Measurements from ENCODE around the gene ASCL2.

Gene ASCL2

DNA sequence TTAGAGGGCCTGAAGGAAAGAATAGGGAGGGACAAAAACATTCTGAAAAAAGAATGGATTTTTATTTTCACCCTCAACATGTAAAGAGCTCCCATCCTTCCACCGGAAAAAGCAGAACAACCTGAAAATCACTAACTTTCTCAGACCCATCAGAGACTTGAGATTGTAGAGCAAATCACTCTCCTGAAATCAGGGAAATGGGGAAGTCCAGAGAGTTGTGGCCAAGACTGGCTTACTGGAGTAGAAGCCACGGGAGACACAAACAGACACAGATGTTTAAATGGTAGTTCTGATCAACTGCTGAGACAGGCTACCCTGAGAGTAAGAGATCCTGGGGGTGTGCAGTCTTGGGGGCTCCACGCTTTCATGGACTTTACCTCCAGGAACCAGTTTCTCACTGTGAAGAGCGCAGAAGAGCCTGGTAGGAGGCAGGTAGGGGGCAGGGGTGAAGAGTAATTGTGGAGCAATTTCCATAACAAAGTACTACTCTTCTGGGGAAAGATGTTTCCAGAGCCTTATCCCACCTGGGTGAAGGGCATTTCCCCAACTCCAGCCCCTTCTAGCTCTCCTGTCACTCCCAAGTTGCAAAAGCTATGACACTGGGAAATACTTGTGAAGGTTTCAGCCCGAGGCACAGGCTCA is 47.1 kb downstream of the ASCL2 start:
- no peak for DNase-seq

DNA sequence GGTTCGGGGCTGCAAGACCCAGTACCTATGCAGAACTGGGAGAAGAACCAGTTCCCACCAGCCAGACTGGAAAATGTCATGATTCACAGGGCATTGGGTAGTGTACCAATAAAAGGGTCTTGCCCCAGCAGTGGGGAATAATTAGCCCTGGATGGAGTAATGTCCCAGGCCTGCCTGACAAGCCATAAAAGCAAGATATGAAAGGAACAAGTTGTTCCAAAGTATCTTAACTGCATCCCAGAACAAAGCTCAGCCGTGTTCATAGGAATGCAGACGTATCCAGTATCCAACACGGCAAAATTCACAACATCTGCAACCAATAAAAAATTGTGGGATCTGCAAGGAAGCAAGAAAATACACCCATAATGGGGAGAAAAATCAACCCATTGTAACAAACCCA is 47.9 kb downstream of the ASCL2 start:
- DNase-seq: no peak

DNA sequence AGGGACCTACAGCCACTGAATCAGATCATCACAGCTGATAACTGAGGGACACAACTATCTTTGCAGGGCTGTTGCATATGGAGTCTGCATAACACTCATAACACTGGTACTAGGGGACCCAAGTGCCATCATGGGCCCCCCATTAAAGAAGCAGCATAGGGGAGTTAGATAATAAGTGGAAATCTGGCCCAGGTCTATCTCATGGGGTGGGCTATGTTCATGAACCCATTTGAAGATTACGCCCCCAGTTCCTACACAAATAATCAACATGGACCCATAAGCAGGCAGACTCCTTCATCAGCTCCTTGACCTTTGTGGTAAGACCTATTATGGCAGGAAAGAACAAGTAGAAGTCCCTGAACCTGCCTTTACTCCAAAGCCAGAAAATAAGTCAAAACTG is 48.8 kb downstream of the ASCL2 start:
- DNase-seq: no peak

DNA sequence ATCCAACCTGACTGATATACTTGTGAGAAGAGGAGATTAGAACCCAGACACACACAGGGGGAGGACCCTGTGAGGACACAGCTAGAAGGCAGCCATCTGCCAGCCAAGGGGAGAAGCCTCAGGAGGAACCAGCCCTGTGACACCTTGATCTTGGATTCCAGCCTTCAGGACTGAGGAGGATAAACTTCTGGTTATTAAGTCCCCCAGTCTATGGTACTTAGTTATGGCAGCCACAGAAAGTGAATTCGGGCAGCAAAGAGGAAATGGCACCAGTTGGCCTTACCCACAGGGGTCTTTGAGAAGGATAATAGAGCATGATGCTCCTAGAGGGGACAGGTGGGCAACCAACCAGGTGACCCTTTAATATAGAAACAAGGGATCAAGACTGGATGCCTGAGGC is 49.4 kb downstream of the ASCL2 start:
- no peak for DNase-seq

DNA sequence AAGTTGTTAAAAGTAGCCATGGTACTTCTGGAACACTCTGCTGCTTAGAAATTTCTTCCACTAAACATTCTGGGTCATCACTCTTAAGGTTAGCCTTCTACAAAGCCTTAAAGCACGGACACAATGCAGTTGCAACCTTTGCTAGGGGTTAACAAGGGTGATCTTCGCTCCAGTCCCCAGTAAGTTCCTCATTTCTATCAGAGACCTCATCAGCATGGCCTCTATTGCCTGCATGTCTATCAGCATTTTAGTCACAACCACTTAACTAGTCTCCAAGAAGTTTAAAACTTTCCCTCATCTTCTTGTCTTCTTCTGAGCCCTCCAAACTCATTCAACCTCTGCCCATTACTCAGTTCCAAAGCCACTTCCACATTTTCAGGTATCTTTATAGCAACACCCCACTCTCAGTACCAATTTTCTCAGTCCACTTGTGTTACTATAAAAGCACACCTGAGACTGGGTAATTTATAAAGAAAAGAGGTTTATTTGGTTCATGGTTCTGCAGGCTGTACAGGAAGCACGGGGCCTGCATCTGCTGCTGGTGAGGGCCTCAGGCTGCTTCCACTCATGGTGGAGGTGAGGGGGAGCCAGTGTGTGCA is 50.1 kb downstream of the ASCL2 start:
- no peak for DNase-seq

DNA sequence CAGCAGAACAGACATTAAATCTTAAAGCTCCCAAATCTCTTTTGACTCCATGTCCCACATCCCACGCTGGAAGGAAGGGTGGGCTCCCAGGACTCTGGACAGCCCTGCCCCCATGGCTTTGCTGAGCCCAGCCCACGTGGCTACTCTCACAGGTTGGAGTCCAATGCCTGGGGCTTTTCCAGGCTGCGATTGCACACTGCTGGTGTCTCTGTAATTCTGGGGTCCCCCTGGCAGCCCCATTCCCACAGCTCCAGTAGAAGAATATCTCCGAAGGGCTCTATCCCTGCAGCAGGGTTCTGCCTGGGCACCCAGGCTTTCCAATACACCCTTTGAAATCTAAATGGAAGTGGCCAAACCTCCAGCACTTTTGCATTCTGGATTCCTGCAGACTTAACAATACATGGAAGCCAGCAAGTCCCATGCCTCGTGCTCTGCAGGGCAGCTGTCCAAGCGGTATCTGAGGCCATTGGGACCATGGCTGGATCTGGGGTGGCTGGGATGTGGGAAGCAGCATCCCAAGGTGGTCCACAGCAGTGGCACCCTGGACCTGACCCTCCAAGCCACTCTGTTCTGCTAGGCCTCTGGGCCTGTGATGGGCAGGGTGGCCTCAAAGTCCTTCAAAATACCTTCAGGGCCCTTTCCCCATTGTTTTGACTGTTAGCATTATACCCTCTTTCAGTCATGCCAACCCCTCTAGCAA is 50.9 kb downstream of the ASCL2 start:
- DNase-seq: no peak

Measured in CD4-positive, alpha-beta T cell treated with Interleukin-21 for 1 hour (primary cell).